ENCODE measurements around the gene FANCD2OS. TPM values are rescaled to one million over a fixed set of nuclear protein-coding genes. Genes with fewer than 3 reads are reported as not detected.
"Not testable (repeated sequence)": the region's sequence is repeated elsewhere in the genome, so short reads cannot be mapped to it uniquely, and the experiment has no call there.

The FANCD2OS gene
- polyA plus RNA-seq, 3 donors, result not detected

- no peak for DNase-seq (ENCODE audit: low read depth in 3 of 3, low spot score in 2 of 3)
Observed at GRCh38 chr3:10099041-10099440, 9.0 kb downstream of the FANCD2OS start.

- no peak for DNase-seq (ENCODE audit: low read depth in 3 of 3, low spot score in 2 of 3)
Observed at GRCh38 chr3:10093678-10094077, 14.4 kb downstream of the FANCD2OS start.

GRCh38 chr3:10091387-10091786, 16.7 kb downstream of the FANCD2OS start:
- not testable (repeated sequence) for DNase-seq (ENCODE audit: low read depth in 3 of 3, low spot score in 2 of 3)

GRCh38 chr3:10090774-10091173, 17.3 kb downstream of the FANCD2OS start:
- not testable (repeated sequence) for DNase-seq (ENCODE audit: low read depth in 3 of 3, low spot score in 2 of 3)

- DNase-seq (ENCODE audit: low read depth in 3 of 3, low spot score in 2 of 3), result no peak
Observed at GRCh38 chr3:10090179-10090578, 17.9 kb downstream of the FANCD2OS start.

GRCh38 chr3:10088256-10088655, 19.8 kb downstream of the FANCD2OS start:
- no peak for DNase-seq (ENCODE audit: low read depth in 3 of 3, low spot score in 2 of 3)

- DNase-seq (ENCODE audit: low read depth in 3 of 3, low spot score in 2 of 3), result no peak
Observed at GRCh38 chr3:10085738-10086137, 22.3 kb downstream of the FANCD2OS start.

GRCh38 chr3:10081871-10082270, 26.2 kb downstream of the FANCD2OS start:
- DNase-seq (ENCODE audit: low read depth in 3 of 3, low spot score in 2 of 3), result no peak

- DNase-seq (ENCODE audit: low read depth in 3 of 3, low spot score in 2 of 3), result no peak
Observed at GRCh38 chr3:10074666-10075065, 33.4 kb downstream of the FANCD2OS start.

GRCh38 chr3:10070077-10070476, 38.0 kb downstream of the FANCD2OS start:
- not testable (repeated sequence) for DNase-seq (ENCODE audit: low read depth in 3 of 3, low spot score in 2 of 3)

GRCh38 chr3:10055097-10055496, 53.0 kb downstream of the FANCD2OS start:
- DNase-seq (ENCODE audit: low read depth in 3 of 3, low spot score in 2 of 3), result no peak

Other genes with a start within 250 kb of the FANCD2OS start
- under 1 TPM in 1 of 3 donors, not detected in 2; 0.14 TPM for gene CIDEC, start 228.0 kb downstream of the FANCD2OS start, polyA plus RNA-seq (ENCODE audit: insufficient read length in 3 of 3)
- 10 to 100 TPM; 48.1 to 56.8 (median 53.2) TPM for gene JAGN1, start 217.6 kb downstream of the FANCD2OS start, polyA plus RNA-seq (ENCODE audit: insufficient read length in 3 of 3)
- gene IL17RE, start 205.4 kb downstream of the FANCD2OS start, polyA plus RNA-seq (ENCODE audit: insufficient read length in 3 of 3), result 10 to 100 TPM; 11.5 to 12.7 (median 11.5) TPM
- 10 to 100 TPM; 30.7 to 35.9 (median 32.6) TPM for gene IL17RC, start 191.2 kb downstream of the FANCD2OS start, polyA plus RNA-seq (ENCODE audit: insufficient read length in 3 of 3)
- gene CRELD1, start 174.4 kb downstream of the FANCD2OS start, polyA plus RNA-seq (ENCODE audit: insufficient read length in 3 of 3), result 10 to 100 TPM; 50.1 to 52.4 (median 52.1) TPM
- 1 to 10 TPM; 2.8 to 3.5 (median 3.0) TPM for gene PRRT3, start 155.8 kb downstream of the FANCD2OS start, polyA plus RNA-seq (ENCODE audit: insufficient read length in 3 of 3)
- 100 to 1,000 TPM; 101 to 108 (median 106) TPM for gene EMC3, start 121.4 kb downstream of the FANCD2OS start, polyA plus RNA-seq (ENCODE audit: insufficient read length in 3 of 3)
- gene FANCD2, start 81.8 kb downstream of the FANCD2OS start, polyA plus RNA-seq (ENCODE audit: insufficient read length in 3 of 3), result 10 to 100 TPM; 18.1 to 20.9 (median 19.5) TPM
- 100 to 1,000 TPM; 215 to 235 (median 220) TPM for gene BRK1, start 7.4 kb upstream of the FANCD2OS start, polyA plus RNA-seq (ENCODE audit: insufficient read length in 3 of 3)
- gene VHL, start 33.5 kb upstream of the FANCD2OS start, polyA plus RNA-seq (ENCODE audit: insufficient read length in 3 of 3), result 10 to 100 TPM; 78.0 to 81.3 (median 78.5) TPM
- under 1 TPM; 0.69 to 0.99 (median 0.97) TPM for gene IRAK2, start 56.7 kb upstream of the FANCD2OS start, polyA plus RNA-seq (ENCODE audit: insufficient read length in 3 of 3)
- 10 to 100 TPM; 35.1 to 36.2 (median 36.1) TPM for gene TATDN2, start 140.2 kb upstream of the FANCD2OS start, polyA plus RNA-seq (ENCODE audit: insufficient read length in 3 of 3)
- gene GHRL, start 184.7 kb upstream of the FANCD2OS start, polyA plus RNA-seq (ENCODE audit: insufficient read length in 3 of 3), result 1 to 10 TPM; 2.4 to 4.0 (median 2.7) TPM
- gene SEC13, start 212.9 kb upstream of the FANCD2OS start, polyA plus RNA-seq (ENCODE audit: insufficient read length in 3 of 3), result 100 to 1,000 TPM; 111 to 120 (median 114) TPM

Data from right renal cortex interstitium (tissue), 3 donors.